NOMO-1 treated with dmso at 0.1 percent for 144 hours (cell line): ENCODE results near the gene IL5RA.

Source experiments
- DNase-seq: peaks from one replicate; lab custom pipeline; 2025; ENCODE audit not compliant: unreplicated experiment; lab: John Stamatoyannopoulos, UW

IL5RA gene

GRCh38 chr3:3109407-3110298 is 521 bp downstream of the IL5RA start:
- DNase-seq: no peak

GRCh38 chr3:3107858-3108257 is 2.3 kb downstream of the IL5RA start:
- no peak for DNase-seq

GRCh38 chr3:3107181-3107580 is 3.0 kb downstream of the IL5RA start:
- DNase-seq: no peak

GRCh38 chr3:3105815-3106214 is 4.4 kb downstream of the IL5RA start:
- no peak for DNase-seq

GRCh38 chr3:3105246-3105645 is 4.9 kb downstream of the IL5RA start:
- DNase-seq: no peak

GRCh38 chr3:3102751-3103150 is 7.4 kb downstream of the IL5RA start:
- DNase-seq: no peak

- no peak for DNase-seq
Observed at GRCh38 chr3:3101660-3102458, 8.3 kb downstream of the IL5RA start.

- DNase-seq: no peak
Observed at GRCh38 chr3:3097958-3098357, 12.2 kb downstream of the IL5RA start.

GRCh38 chr3:3089017-3089416 is 21.2 kb downstream of the IL5RA start:
- no peak for DNase-seq

GRCh38 chr3:3087716-3088465 is 22.3 kb downstream of the IL5RA start:
- no peak for DNase-seq

GRCh38 chr3:3087279-3087678 is 22.9 kb downstream of the IL5RA start:
- no peak for DNase-seq

GRCh38 chr3:3086239-3086638 is 23.9 kb downstream of the IL5RA start:
- DNase-seq: no peak

GRCh38 chr3:3085782-3086181 is 24.4 kb downstream of the IL5RA start:
- DNase-seq: no peak

GRCh38 chr3:3084890-3085289 is 25.3 kb downstream of the IL5RA start:
- no peak for DNase-seq

GRCh38 chr3:3082234-3082924 is 27.8 kb downstream of the IL5RA start:
- no peak for DNase-seq

- DNase-seq: no peak
Observed at GRCh38 chr3:3081381-3082233, 28.6 kb downstream of the IL5RA start.

- no peak for DNase-seq
Observed at GRCh38 chr3:3080309-3080708, 29.9 kb downstream of the IL5RA start.

- no peak for DNase-seq
Observed at GRCh38 chr3:3074551-3075257, 35.5 kb downstream of the IL5RA start.

GRCh38 chr3:3071136-3071535 is 39.0 kb downstream of the IL5RA start:
- DNase-seq: no peak
